Measurements from ENCODE around the gene TENM3.

The TENM3 gene

DNA sequence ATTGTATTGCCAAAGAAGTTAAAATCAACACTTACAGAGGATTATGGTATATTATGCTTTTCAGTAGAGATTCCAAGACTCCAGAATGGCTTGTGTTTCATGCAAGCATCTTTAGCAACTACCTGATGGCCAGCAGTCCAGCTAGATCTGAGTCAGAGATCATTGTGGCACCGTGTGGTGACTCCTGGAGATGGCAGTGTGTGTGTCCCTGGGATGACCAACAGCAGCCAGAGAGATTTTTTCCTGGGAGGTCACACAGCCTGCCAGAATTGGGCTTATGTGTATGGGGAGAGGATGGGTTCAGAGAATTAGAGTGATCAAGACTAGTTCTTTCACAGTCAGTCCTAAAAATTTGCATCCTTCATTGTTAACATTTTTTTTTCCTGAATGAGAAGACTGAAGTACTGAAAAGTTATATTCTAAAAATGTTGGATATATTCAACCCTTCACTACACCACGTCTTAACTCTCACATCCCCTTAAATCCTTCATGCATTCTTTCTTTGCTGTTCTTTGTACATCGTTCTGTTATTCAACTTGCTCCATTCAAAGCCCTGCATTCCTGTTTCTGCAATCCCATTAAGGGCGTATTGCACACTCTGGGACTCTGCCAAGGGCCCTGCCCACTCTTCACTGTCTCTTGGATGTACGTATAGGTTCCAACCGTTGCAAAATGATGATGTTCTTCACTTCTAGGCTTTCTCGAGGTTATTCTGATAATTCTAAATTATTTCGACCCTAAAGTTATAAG lies 12.4 kb downstream of the TENM3 start:
- no peak for DNase-seq

DNA sequence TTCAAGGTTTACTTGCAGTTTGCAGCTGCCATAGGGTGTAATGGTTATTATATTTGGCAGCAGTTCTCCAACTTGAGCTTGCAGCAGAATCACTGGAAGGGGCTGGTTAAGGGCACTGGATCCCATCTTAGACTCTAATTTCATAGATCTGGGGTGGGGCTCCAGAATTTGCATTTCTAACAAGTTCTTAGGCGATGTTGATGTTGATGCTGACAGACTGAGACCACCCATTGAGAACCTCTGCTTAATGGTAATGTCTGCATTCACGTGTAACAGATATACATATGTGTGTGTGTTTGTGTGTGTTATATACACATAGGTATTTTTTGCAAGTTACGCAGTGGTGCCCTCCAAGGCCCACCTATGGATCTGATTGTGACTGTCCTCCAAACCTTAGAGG lies 13.8 kb downstream of the TENM3 start:
- no peak for DNase-seq

DNA sequence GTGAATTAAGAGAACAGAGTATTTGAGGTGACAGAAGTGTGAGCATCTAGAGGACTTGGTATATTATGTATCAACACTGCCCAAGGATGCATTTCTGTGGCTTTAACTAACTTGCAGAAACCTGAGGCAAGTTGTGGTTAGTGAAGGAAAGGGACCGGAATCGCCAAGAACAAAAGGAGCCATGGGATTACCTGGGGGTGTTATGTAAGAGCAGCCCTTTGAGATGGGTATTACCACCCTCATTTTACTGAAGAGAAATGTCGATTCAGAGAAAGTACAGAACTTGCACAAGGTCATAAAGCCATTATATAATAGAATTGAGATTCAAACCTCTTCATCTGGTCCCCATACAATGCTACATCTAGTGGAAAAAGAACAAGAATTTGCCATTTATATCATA lies 14.3 kb downstream of the TENM3 start:
- no peak for DNase-seq

DNA sequence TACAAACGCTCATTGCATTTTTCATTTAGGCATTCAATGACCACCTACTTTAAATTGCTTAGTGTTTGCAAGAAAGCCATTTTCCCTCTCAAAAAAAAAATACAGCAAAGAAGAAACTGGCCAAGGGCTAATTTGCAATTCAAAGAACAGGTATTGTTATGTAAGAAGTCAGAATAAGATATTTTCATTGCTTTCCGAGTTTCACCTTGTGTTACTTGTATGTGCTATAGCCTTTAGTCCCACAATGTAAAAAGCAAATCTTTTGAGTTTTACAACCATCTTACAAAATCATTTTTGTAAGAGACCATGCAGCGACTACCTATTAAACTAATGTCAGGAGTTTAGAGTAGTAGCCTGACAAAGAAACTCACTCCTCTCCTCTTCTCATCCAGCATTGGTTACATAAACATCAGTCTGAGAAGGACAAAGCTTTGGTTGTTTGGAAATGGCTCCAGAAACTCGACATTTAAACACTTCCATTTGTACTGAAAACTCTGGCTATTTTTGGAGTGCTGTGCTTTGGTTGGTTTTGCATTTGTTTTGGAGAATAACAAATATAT lies 15.3 kb downstream of the TENM3 start:
- DNase-seq: no peak

DNA sequence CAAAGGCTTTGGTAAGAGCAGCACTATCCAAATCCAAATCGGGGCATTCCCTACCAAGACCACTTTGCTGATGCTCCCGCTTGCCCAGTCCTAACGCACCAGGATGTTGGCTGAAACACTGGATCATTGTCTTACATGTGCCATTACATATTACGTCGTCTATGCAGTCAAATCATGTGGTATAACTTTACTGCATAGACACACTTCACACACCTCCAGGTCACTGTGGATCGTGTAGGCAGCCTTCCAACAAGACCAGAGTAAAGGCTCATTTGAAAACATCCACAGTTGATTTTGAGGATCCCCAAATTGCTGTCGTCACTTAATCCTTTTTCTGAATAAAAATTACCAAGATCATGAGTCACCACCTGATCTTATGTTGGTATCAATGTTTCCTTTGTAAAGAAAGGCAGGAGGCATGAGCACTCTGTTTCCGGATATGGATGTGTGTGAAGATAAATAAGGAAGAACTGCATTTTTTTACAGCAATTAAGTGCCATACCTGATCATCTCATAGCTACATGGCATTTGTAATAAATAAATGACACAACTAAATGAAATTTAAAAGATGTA lies 18.5 kb downstream of the TENM3 start:
- DNase-seq: no peak

DNA sequence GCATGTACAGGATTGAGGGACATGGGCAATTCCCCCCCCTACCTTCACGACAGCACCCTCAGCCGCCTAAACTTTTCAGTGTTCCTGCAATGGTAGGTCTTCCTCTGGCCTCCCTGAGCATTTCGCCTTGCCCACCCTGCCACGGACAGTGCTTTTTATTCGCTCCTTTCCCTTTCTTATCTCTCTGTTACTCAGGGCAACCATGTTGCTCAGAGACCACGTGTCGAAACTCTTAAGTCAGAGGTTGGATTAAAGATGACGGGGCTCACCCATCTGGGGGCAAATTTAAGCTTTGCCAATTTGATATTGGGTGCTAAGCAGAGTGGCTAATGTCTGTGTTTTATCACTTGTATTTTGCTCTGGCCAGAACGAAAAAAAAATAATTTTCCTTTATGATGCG lies 20.4 kb downstream of the TENM3 start:
- no peak for DNase-seq

DNA sequence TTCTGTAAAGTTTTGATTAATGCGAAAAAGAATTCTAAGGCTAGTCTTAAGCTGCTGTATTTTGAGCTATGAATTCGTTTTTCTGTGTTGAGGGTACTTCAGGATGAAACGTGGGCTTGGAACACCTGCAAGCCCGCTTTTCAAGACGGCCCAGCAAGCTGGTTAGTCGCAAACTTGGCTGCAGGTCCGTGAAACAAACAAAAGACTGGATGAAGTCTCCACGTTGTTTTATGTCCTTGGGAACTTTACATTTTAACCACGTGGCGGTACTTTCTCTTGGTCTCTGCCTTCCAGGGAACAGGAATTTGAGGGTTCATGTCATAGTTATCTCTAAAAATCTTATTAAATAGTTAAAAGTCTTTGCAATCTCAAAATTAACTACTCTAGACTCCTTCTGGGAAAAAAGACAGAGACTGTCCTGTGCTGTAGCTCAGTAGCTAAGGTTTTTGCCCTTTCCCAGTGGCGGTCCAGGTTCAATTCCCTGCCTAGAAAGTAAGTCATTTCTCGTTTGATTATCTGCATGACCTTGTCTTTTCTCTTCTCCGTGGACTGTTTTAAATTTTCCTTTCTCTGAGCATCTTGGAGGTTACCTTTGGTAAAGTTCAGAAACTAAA lies 21.0 kb downstream of the TENM3 start:
- no peak for DNase-seq

DNA sequence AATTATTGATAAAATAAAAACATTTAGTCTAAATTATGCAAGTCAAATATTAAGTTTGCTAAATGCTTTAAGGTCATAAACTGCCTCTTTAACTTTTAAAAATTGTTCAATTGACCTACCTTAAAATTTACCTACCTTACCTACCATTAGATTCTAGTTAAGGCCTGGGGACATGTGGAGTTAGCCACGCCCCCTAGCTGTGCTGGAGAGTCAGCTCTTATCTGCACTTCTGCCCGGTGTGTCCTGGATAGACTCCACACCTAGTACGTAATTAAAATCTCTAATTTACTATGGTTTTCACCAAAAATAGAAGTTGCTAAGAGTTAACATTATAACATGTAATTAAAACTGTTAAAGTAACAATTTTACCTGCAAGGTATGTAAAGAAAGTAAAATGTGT lies 22.7 kb downstream of the TENM3 start:
- DNase-seq: no peak

DNA sequence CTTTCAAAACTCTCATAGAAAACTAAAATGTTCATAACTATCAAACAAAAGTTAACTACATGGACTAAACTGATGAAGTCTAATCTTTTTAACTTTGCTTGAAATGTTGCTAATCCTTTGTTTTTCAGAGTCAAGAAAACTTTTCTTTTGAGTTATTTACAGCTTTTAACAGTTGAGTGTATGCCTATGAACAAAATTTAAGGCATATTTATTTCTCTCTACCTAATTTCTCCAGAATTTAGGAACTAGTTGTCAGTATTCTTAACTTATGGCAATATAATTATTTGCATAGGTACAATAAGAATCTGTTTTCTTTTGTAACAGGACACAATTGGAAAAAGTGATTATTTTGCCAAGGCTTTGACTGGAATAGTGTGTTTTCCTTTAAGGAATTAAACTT lies 23.8 kb downstream of the TENM3 start:
- no peak for DNase-seq

DNA sequence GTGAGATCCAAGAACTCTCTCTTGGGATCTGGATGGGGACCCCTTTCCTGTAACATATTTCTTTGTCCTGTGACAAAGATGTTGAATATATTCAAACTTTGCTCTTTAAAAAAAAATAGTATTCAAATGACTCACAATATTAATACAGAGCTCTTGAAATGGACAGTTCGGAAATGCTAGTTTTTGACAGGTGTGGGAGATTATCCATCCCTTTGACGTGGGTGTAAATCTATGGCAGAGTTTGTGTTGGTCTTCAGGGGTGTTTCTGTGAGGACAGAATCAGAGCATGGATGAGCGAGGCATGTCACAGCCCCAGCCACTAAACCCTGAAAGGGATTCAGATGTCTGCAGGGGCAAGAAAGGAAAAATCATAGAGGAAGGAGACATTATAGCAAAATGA lies 25.8 kb downstream of the TENM3 start:
- DNase-seq: no peak

DNA sequence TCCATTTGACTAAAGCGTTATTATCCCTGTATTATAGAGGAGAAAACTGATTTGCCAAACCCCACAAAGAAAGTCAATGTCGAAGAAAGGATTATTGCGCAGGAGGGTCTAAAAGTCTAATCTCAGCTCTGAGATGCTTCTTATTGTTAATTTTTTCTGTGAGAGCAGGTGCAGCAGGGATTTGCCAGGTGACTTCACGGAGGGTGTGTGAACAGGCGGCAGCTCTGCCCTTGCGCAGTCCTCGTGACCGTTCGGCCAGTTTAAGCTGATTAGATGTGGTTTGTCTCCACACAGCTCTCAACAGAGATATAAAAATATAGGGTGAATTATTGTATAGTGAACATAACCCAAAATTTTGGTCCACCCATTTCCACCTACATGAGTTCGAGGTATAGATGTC lies 28.5 kb downstream of the TENM3 start:
- DNase-seq: no peak

DNA sequence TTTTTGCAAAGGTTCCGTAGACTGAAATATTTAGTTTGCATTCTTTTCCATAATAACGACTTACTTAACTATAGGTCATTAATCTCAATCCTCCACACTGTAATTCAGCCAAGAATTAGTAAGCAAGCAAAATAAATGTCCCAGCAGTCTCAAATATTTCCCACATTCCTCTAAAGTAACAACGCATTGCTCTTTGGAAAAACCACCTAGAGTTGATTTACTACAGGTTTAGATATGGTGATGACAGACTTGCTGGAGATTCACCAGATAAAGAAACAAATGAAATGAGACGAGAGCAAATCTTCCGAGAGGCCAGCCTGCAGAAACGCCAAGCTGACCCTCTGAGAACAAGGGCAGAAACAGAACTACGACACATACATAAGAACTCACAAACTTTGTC lies 28.9 kb downstream of the TENM3 start:
- no peak for DNase-seq

DNA sequence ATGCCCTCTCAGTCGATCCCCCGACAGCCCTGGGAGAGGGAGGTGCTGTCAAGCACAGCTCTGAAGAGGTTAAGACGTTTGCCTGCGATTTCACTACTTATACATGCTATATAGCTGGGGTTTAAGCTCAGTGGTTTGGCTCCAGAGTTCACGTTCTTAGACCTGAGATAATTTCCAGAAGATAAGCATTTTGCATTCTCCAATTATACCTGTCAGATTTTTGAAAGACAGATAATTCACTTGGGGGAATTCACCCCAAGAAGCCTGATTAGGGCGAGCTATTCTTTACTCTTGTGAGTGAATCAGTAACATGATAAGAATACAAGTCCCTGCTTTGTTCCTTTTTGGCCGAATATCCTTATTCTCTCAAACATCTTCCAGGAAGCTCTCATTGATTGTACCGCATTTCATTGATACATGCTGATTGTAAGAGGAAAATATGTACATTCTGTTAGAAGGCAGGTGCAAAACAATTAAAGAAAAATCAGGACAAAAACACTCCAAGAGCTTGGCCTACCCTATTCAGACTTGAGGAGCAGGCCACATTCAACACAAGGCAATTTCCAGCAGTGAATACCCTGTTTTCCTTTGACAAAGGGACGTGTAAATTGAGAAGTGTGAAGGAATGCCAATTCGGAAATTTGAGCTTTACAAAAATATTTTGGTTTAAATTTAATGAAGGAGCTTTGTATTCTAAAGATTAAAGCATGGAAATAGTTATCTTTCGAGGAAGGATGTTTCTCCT lies 30.2 kb downstream of the TENM3 start:
- no peak for DNase-seq

DNA sequence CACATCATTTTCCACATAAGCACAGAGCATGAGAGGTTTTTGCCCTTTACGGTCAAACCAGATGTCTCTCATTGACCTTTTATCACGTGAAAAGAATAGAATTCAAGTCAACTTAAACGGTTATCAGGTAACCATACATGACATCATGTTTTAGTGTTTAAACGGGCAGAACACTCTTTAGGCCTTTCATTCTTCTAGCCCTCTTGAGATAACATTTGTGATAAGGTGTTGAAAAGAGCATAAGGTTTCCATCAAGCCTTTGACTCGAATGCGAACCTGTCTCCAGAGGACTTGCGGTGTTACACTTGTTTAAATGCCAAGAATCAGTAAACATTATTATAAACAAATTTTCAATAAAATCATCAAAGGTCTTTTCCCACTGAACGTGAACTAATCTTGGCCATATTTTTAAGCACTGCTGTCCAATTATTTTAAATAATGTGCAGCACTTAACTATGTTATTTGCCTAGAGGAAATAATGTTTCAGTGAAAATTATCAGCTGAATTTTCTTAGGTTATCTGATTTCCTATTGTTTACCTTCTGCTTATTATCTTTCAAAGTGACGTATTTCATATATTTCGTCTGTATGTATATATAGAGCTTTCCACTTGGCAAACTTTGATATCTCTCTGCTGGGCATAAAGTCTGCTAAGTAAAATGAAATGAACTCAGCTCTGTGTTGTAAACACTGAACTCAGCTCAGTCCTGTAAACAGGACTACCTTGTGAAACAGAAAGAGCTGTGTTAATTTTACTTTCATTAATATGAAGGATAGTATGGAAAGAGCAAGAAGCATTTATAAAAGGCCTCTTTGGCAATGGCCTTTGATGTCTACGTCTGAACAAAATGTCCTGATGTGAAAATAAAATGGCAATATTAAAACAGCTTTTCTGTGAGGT lies 33.3 kb downstream of the TENM3 start:
- DNase-seq: no peak

DNA sequence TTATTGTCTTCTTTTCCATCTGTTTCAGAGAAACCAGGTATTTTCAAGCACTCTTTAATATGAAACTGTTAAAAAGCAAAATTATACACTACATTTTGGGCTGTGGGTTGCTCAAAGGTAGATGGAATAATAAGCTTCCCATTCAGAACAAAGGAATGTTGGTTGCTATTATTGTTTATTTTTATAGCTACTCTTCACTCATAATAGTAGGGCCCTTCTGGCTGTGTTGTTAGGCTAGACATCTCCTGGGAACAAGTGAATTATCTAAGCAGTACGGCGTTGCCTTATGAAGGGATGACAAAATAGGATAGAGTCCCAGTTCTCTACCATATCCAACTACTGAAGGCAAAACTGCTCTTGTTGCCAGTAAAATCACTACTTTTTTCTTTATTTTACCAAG lies 34.2 kb downstream of the TENM3 start:
- DNase-seq: no peak

DNA sequence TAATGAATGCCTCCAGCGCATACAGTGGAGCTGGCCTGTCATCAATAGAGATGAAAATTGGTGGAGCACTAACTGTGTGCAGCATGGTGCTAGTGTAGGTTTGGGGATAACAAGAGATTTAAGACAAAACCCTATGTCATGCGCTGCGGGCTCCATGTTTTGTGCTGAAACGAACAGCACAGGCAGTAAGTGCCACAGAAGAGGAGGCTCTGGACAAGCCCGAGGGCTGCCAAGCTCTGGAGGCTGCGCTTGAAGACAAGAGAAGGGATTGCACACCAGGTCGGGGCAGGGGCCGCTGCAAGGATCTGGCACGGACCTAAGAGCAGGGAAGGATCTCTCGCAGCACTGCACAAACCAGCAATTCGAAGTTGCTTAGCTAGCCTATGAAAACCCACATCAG lies 35.5 kb downstream of the TENM3 start:
- no peak for DNase-seq

DNA sequence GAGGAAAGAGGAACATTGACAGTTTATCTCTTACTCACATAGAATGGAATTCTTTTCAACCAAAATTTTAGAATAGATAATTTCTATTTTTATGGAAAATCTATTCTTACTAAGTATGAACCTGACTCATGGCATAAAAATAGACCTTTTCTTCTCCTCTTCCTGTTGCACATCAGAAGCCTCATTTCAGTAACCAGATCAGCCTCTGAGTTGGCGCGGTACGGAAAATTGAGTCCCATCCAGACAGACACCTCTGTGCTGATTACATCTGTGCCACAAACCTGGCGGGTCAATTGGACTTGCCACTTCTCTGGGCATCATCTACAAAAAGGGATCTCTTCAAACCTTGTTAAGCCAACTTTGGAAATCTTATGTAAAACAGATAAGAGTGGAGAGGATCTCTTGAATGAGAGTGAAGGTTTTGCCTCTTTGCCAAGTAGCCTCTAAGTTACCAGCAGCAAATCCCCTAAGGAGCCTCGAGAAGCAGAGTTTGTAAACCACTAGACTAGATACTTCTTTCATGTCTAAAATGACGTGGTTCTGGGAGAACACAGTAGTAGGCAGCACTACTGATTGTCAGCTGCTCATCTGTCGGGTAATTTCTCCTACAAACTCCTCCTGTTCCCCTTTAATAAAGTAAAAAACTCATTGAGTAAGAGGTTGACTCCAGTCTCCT lies 37.4 kb downstream of the TENM3 start:
- no peak for DNase-seq

DNA sequence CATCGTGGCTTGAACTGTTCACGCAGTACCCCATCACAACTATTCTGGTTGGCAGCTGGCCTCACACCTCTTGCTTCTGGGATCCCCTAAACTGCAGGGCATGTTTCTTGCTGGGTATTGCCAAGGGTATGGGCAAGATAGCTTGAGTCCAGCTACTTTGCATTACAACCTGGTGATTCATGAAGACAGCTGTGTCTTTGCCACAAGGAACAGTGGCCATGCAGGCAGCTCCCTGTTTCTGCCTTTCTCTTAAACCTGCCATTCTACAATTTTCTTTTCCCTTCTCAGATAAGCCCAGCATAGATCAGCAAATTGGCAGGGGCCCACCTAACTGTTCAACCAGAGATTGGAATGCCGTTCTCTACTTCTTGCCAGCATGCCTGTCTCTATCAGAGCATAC lies 42.8 kb downstream of the TENM3 start:
- DNase-seq: no peak

DNA sequence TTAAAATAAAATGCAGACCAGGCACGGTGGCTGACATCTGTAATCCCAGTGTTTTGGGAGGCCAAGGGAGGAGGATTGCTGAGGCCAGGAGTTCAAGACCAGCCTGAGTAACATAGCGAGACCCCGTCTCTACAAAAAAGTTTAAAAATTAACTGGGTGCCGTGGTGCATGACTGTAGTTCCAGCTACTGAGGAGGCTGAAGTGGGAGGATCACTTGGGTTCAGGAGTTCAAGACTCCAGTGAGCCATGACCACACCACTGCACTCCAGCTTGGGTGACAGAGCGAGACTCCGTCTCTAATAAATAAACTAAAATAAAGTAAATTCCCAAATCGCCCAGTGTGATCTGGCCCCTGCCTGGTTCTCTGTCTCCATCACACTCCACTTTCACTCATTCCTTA lies 43.7 kb downstream of the TENM3 start:
- no peak for DNase-seq

DNA sequence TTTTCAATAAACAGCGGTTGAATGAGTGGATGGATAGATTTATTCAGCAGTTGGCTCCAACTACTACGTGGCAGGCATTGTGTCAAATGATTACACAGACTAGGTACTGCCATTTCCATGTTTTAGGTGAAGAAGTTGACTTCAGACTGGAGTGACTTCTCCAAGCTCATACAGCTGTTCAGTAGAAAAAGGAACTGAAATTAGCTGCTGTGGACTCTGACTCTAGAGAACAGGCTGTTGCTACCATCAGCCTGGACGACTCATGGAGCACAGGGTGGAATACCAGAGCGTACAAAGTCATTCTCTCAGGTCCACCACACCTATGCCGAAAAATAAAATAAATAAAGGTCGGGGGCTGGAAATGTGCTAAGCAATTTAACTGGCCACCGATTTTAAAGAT lies 45.3 kb downstream of the TENM3 start:
- no peak for DNase-seq

DNA sequence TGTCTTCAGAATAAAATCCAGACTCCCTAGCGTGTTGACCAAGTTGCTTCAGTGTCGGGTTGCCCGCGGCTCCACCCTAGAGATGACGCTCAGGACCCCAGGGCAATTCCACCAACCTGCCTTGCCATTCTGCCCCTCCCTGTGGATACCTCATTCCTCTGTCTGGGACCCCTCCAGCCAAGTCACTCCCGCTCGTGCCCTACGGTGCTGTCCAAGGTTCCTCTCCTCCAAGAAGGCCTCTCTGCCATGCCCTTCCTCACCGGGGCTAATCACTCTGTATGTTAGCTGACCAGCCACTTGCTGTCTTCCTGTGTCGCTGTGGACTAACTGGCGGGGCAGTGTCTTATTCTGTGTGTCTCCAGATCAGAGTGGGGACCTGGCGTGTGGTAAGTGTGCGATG lies 46.6 kb downstream of the TENM3 start:
- DNase-seq: no peak

DNA sequence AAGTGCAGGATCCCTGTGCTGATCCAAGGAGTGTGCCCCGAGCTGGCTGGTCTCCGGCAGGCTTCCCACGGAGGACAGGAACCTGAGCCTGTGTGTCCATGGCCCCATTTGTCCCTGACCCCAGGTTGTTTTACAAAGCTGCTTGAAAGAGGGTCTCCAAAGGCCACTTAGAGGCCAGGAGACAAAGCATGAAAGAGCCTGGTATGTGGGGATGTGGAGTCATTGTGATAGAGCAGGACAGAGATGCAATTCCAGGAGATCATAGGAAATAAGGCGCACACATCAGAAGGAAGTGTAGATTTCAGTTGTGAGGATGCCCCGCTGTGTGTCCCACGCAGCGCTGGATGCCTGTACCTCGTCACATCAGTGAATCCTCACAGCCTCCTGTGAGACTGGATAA lies 48.0 kb downstream of the TENM3 start:
- DNase-seq: no peak

Data from CD4-positive, alpha-beta T cell treated with Interleukin-17A for 1 hour (primary cell).